HG02943 (cell line): ENCODE results near the gene QSOX2.

ENCODE experiments used
- ATAC-seq: cut with Tn5 transposase; IDR thresholded peaks from one replicate; pipeline ENCODE4 v1.9.1; 2021; ENCODE audit warnings: mild to moderate bottlenecking, low read depth, moderate library complexity; ENCODE audit not compliant: unreplicated experiment

The QSOX2 gene

GRCh38 chr9:136223871-136224640, 21.6 kb downstream of the QSOX2 start:
- no peak for ATAC-seq

GRCh38 chr9:136222906-136223285, 22.7 kb downstream of the QSOX2 start:
- ATAC-seq = no peak

GRCh38 chr9:136222166-136222905, 23.3 kb downstream of the QSOX2 start:
- ATAC-seq = no peak

GRCh38 chr9:136220017-136220729, 25.4 kb downstream of the QSOX2 start:
- no peak for ATAC-seq

GRCh38 chr9:136219276-136219675, 26.3 kb downstream of the QSOX2 start:
- no peak for ATAC-seq

- ATAC-seq = no peak
Measured at GRCh38 chr9:136218673-136219072, 26.9 kb downstream of the QSOX2 start.

GRCh38 chr9:136218271-136218670, 27.3 kb downstream of the QSOX2 start:
- ATAC-seq = no peak

GRCh38 chr9:136216541-136217244, 28.9 kb downstream of the QSOX2 start:
- no peak for ATAC-seq

GRCh38 chr9:136213733-136214132, 31.9 kb downstream of the QSOX2 start:
- no peak for ATAC-seq

GRCh38 chr9:136212345-136212950, 33.2 kb downstream of the QSOX2 start:
- ATAC-seq = no peak

- ATAC-seq = no peak
Measured at GRCh38 chr9:136211441-136212344, 33.9 kb downstream of the QSOX2 start.

- no peak for ATAC-seq
Measured at GRCh38 chr9:136211006-136211405, 34.6 kb downstream of the QSOX2 start.

GRCh38 chr9:136210276-136210675, 35.3 kb downstream of the QSOX2 start:
- ATAC-seq = no peak

- no peak for ATAC-seq
Measured at GRCh38 chr9:136209786-136210185, 35.8 kb downstream of the QSOX2 start.

- ATAC-seq = no peak
Measured at GRCh38 chr9:136209232-136209631, 36.4 kb downstream of the QSOX2 start.

- ATAC-seq = no peak
Measured at GRCh38 chr9:136208675-136209074, 36.9 kb downstream of the QSOX2 start.

- no peak for ATAC-seq
Measured at GRCh38 chr9:136207616-136208015, 38.0 kb downstream of the QSOX2 start.

GRCh38 chr9:136206602-136207275, 38.9 kb downstream of the QSOX2 start:
- no peak for ATAC-seq

GRCh38 chr9:136205707-136205992, 40.0 kb downstream of the QSOX2 start:
- no peak for ATAC-seq
